MM.1S (cell line): ENCODE measurements around the gene ITFG1.

Source experiments
- DNase-seq: peaks from one replicate; pipeline ENCODE4 v3.0.0-alpha.2; 2015
- H2AFZ ChIP-seq: fragments of 300-600 bp; sonication (generic); 2 replicates; pipeline ENCODE4 v1.6.0; 2016; ENCODE audit warnings: antibody characterized with exemption, low read length
- H3F3A ChIP-seq: fragments of 300-600 bp; sonication (generic); 2 replicates; pipeline ENCODE4 v1.6.1; 2016; ENCODE audit warnings: mild to moderate bottlenecking, antibody characterized with exemption, low read length, moderate library complexity, mixed read lengths; ENCODE audit not compliant: insufficient read depth
- H3K27ac ChIP-seq: fragments of 300-600 bp; sonication (generic); 2 replicates; pipeline ENCODE4 v1.5.1; 2016; ENCODE audit warnings: mild to moderate bottlenecking, low read length
- H3K27me3 ChIP-seq: fragments of 300-600 bp; sonication (generic); replicated peaks from 2 replicates; pipeline ENCODE4 v1.6.0; 2016; ENCODE audit warnings: low read length; ENCODE audit not compliant: insufficient read depth
- H3K36me3 ChIP-seq: fragments of 300-600 bp; sonication (generic); replicated peaks from 2 replicates; pipeline ENCODE4 v1.6.1; 2016; ENCODE audit warnings: mild to moderate bottlenecking, low read length, mixed read lengths; ENCODE audit not compliant: insufficient read depth
- H3K4me1 ChIP-seq: fragments of 300-600 bp; sonication (generic); 2 replicates; pipeline ENCODE4 v1.6.1; 2016; ENCODE audit warnings: low read length, mixed read lengths
- H3K4me2 ChIP-seq: fragments of 300-600 bp; sonication (generic); 2 replicates; pipeline ENCODE4 v1.6.0; 2016; ENCODE audit warnings: low read depth, low read length
- H3K4me3 ChIP-seq: fragments of 300-600 bp; sonication (generic); 2 replicates; pipeline ENCODE4 v1.5.1; 2016; ENCODE audit warnings: low read length, mixed read lengths
- H3K79me2 ChIP-seq: fragments of 300-600 bp; sonication (generic); 2 replicates; pipeline ENCODE4 v1.6.1; 2016; ENCODE audit warnings: mixed run types, low read length, mixed read lengths
- H3K9ac ChIP-seq: fragments of 300-600 bp; sonication (generic); 2 replicates; pipeline ENCODE4 v1.6.1; 2016; ENCODE audit warnings: low read length, mixed read lengths
- H3K9me2 ChIP-seq: fragments of 300-600 bp; sonication (generic); replicated peaks from 2 replicates; pipeline ENCODE4 v1.6.1; 2016; ENCODE audit warnings: mild to moderate bottlenecking, low read length, mixed read lengths; ENCODE audit not compliant: insufficient read depth
- H3K9me3 ChIP-seq: fragments of 300-600 bp; sonication (generic); replicated peaks from 2 replicates; pipeline ENCODE4 v1.6.1; 2016; ENCODE audit warnings: mild to moderate bottlenecking, low read length, mixed read lengths; ENCODE audit not compliant: insufficient read depth
- H4K20me1 ChIP-seq: fragments of 300-600 bp; sonication (generic); 2 replicates; pipeline ENCODE4 v1.6.1; 2016; ENCODE audit warnings: mild to moderate bottlenecking, low read length, moderate library complexity, mixed read lengths; ENCODE audit not compliant: insufficient read depth
- CTCF ChIP-seq: fragments of 300-600 bp; sonication (generic); IDR thresholded peaks from 2 replicates; pipeline ENCODE4 v1.5.1; 2016; ENCODE audit warnings: antibody characterized with exemption, low read length, mixed read lengths
- EZH2 ChIP-seq: fragments of 300-600 bp; sonication (generic); optimal IDR thresholded peaks from 2 replicates; pipeline ENCODE3; 2017; ENCODE audit warnings: low read depth, mild to moderate bottlenecking, antibody characterized with exemption, low read length, mixed read lengths
- EZH2phosphoT487 ChIP-seq: fragments of 300-600 bp; sonication (generic); IDR thresholded peaks from 2 replicates; pipeline ENCODE4 v1.6.1; 2018; ENCODE audit warnings: antibody characterized with exemption, low read length

Gene ITFG1

DNA sequence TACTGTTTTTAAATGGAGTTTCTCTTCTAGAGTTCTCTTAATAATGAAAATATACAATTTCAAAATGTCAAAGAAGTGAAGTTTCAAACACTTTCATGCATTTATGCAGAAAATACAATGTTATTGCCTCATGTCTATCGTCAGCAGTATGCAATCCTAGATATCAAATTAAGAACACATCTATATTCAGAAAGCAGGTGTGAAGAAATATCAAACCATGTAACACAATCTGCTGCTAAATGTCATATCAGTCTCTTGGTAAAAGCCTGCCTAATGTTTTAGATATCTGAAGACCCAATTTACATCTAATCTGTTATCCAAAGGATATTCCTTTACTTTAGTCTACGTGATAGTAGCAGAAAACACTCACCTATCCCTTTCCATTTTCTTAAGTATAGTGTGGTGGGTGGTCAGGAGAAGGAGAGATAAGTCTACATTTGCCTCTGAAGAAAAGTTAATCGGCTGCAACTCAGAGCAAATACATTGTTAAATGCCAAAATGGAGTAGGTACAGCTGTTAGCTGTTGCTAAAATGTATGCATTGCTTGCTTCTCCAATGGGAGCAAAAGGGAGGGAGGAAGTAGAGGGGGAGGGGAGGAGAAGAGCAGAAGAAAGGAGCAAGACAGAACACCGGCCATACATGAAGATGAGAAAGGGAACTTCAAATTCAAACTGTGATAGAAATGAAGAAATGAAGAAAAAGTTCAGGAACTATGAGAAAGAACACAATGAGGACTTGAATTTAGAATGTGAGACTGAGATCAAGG lies 64.9 kb downstream of the ITFG1 start:
- peaks cover 10% of the 10 kb centered on the region for H3K4me1 ChIP-seq
- H3K27ac ChIP-seq = no peak overlapping the region
- H3K4me3 ChIP-seq = no peak overlapping the region
- no peaks in the 10 kb centered on the region for H3K9me2 ChIP-seq
- no peaks in the 10 kb centered on the region for H3K27me3 ChIP-seq
- DNase-seq = no peak
- no peaks in the 10 kb centered on the region for H3K9me3 ChIP-seq
- H3K9ac ChIP-seq = no peak overlapping the region
- H3F3A ChIP-seq = no peaks in the 10 kb centered on the region
- no peaks in the 10 kb centered on the region for H3K79me2 ChIP-seq
- no peaks in the 10 kb centered on the region for H3K36me3 ChIP-seq
- TF ChIP-seq CTCF (no peak), EZH2 (no peak), EZH2phosphoT487 (no peak)
- H3K4me2 ChIP-seq = no peak overlapping the region
- H2AFZ ChIP-seq = no peak overlapping the region
- no peaks in the 10 kb centered on the region for H4K20me1 ChIP-seq

DNA sequence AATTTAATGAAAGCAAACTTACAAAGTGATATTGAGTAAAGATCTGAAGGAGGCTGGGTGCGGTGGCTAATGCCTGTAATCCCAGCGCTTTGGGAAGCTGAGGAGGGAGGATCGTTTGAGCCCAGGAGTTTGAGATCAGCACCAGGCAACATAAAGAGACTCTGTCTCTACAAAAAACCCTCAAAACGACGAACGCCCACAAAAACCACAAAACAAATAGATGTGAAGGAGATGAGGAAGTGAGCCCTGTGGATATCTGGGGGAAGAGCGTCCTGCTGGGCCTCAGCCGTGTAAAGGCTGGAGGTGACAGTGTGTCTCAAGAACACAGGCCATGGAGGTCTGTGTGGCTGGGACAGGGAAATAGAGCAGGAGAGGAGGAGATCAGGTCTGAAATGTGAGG lies 68.8 kb downstream of the ITFG1 start:
- H3K9me3 ChIP-seq = no peaks in the 10 kb centered on the region
- no peaks in the 10 kb centered on the region for H3F3A ChIP-seq
- no peaks in the 10 kb centered on the region for H3K36me3 ChIP-seq
- H3K9ac ChIP-seq = no peak overlapping the region
- no peak for TF ChIP-seq EZH2
- no peak for TF ChIP-seq EZH2phosphoT487
- no peak for TF ChIP-seq CTCF
- H4K20me1 ChIP-seq = no peaks in the 10 kb centered on the region
- peak overlapping the region; percentile 2; the same call in 1 of the 2 replicates for H3K4me2 ChIP-seq
- H3K4me1 ChIP-seq = peaks cover 10% of the 10 kb centered on the region
- no peaks in the 10 kb centered on the region for H3K27me3 ChIP-seq
- H2AFZ ChIP-seq = no peak overlapping the region
- no peaks in the 10 kb centered on the region for H3K9me2 ChIP-seq
- peak; percentile 45 for DNase-seq
- H3K79me2 ChIP-seq = no peaks in the 10 kb centered on the region
- no peak overlapping the region for H3K4me3 ChIP-seq
- no peak overlapping the region for H3K27ac ChIP-seq

DNA sequence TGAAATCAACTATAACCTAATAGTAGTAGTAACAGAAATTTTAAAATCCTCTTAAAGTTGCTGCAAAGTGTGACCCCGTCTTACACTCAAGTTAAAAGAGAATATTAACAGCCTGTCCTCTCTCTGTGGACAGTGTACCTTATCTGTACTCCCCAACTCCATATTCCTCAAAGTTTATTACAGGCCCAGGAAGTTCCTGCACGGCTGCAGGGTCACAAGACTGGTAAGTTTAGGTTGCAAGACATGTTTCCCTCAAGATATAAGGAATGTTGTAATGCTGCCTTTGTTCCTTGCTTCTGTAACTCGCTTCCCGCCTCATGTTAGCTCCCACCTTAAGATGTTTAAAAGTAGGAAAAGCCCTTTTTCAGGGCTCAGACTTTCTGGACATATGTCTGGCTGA lies 72.2 kb downstream of the ITFG1 start:
- no peaks in the 10 kb centered on the region for H3K36me3 ChIP-seq
- no peaks in the 10 kb centered on the region for H4K20me1 ChIP-seq
- H3F3A ChIP-seq = no peaks in the 10 kb centered on the region
- peaks cover 10% of the 10 kb centered on the region for H3K4me1 ChIP-seq
- no peak overlapping the region for H3K4me3 ChIP-seq
- TF ChIP-seq EZH2phosphoT487 (no peak), CTCF (no peak), EZH2 (no peak)
- no peaks in the 10 kb centered on the region for H3K9me3 ChIP-seq
- no peak for DNase-seq
- no peaks in the 10 kb centered on the region for H3K79me2 ChIP-seq
- no peak overlapping the region for H2AFZ ChIP-seq
- no peak overlapping the region for H3K9ac ChIP-seq
- H3K4me2 ChIP-seq = no peak overlapping the region
- H3K27me3 ChIP-seq = no peaks in the 10 kb centered on the region
- H3K9me2 ChIP-seq = no peaks in the 10 kb centered on the region
- no peak overlapping the region for H3K27ac ChIP-seq
